Trophoblast cell (in vitro differentiated cells and primary cell): ENCODE data around the gene PCDHB6. TPM values are rescaled to one million over a fixed set of nuclear protein-coding genes. Genes with fewer than 3 reads are reported as not detected.
"Not testable (repeated sequence)": the region's sequence is repeated elsewhere in the genome, so short reads cannot be mapped to it uniquely, and the experiment has no call there.

Experiments
- DNase-seq, 2 donors: peaks; one replicate each; pipeline ENCODE4 v3.0.0-alpha.2; 2016
- H2AFZ ChIP-seq: 2 replicates; pipeline ENCODE4 v1.6.1; 2013; ENCODE audit warnings: low read length, moderate library complexity, mild to moderate bottlenecking; ENCODE audit not compliant: insufficient read depth, poor library complexity
- H2AK5ac ChIP-seq: 2 replicates; pipeline ENCODE4 v1.6.1; 2013; ENCODE audit warnings: mild to moderate bottlenecking, low read length
- H2BK120ac ChIP-seq: 2 replicates; pipeline ENCODE4 v1.6.1; 2013; ENCODE audit warnings: low read length, mild to moderate bottlenecking, moderate library complexity; ENCODE audit not compliant: insufficient read depth, poor library complexity
- H2BK12ac ChIP-seq: 2 replicates; pipeline ENCODE4 v1.6.1; 2013; ENCODE audit warnings: mild to moderate bottlenecking, low read length, moderate library complexity
- H2BK5ac ChIP-seq: 2 replicates; pipeline ENCODE4 v1.6.1; 2013; ENCODE audit warnings: low read length, low read depth, moderate library complexity, mild to moderate bottlenecking; ENCODE audit not compliant: poor library complexity
- H3K14ac ChIP-seq: 2 replicates; pipeline ENCODE4 v1.6.1; 2013; ENCODE audit warnings: mild to moderate bottlenecking, low read length
- H3K18ac ChIP-seq: 2 replicates; pipeline ENCODE4 v1.6.1; 2013; ENCODE audit warnings: mild to moderate bottlenecking, low read length
- H3K23ac ChIP-seq: 2 replicates; pipeline ENCODE4 v1.6.1; 2013; ENCODE audit warnings: low read length
- H3K27ac ChIP-seq: 2 replicates; pipeline ENCODE4 v1.5.1; 2013; ENCODE audit warnings: low read depth, mild to moderate bottlenecking, inconsistent platforms, low read length, moderate library complexity
- H3K27me3 ChIP-seq: 2 replicates; pipeline ENCODE4 v1.6.1; 2013; ENCODE audit warnings: inconsistent platforms, mild to moderate bottlenecking, low read length, moderate library complexity; ENCODE audit not compliant: insufficient read depth
- H3K36me3 ChIP-seq, 2 experiments: 1 replicate in 1 of 2; 2 replicates in 1 of 2; pipeline ENCODE4 v1.6.1; 2013; ENCODE audit warnings: low read length in 2 of 2, mild to moderate bottlenecking in 2 of 2, moderate library complexity in 1 of 2; ENCODE audit not compliant: insufficient read depth in 2 of 2, control insufficient read depth in 1 of 2
- H3K4ac ChIP-seq: 2 replicates; pipeline ENCODE4 v1.6.1; 2013; ENCODE audit warnings: low read depth, mild to moderate bottlenecking, low read length, moderate library complexity
- H3K4me1 ChIP-seq, 2 experiments: 1 replicate in 1 of 2; 2 replicates in 1 of 2; pipeline ENCODE4 v1.6.1; 2013; ENCODE audit warnings: low read length in 2 of 2, mild to moderate bottlenecking in 2 of 2, moderate library complexity in 1 of 2; ENCODE audit not compliant: insufficient read depth in 2 of 2, control insufficient read depth in 1 of 2
- H3K4me2 ChIP-seq: 2 replicates; pipeline ENCODE4 v1.6.1; 2013; ENCODE audit warnings: inconsistent platforms, mild to moderate bottlenecking, low read length, moderate library complexity
- H3K4me3 ChIP-seq: 2 replicates; pipeline ENCODE4 v1.5.1; 2013; ENCODE audit warnings: mild to moderate bottlenecking, low read depth, low read length, inconsistent platforms
- H3K79me1 ChIP-seq: one replicate; pipeline ENCODE4 v1.6.1; 2013; ENCODE audit warnings: low read length
- H3K79me2 ChIP-seq: 2 replicates; pipeline ENCODE4 v1.6.1; 2013; ENCODE audit warnings: low read length, mild to moderate bottlenecking; ENCODE audit not compliant: control insufficient read depth, insufficient read depth, poor library complexity
- H3K9ac ChIP-seq: 2 replicates; pipeline ENCODE4 v1.6.1; 2013; ENCODE audit warnings: mild to moderate bottlenecking, low read length
- H3K9me3 ChIP-seq: 2 replicates; pipeline ENCODE4 v1.6.1; 2013; ENCODE audit warnings: low read depth, mild to moderate bottlenecking, control low read depth, inconsistent platforms, low read length; ENCODE audit not compliant: insufficient read depth
- H4K12ac ChIP-seq: 2 replicates; pipeline ENCODE4 v1.6.1; 2013; ENCODE audit warnings: low read depth, mild to moderate bottlenecking, low read length, moderate library complexity
- H4K8ac ChIP-seq: 2 replicates; pipeline ENCODE4 v1.6.1; 2013; ENCODE audit warnings: low read depth, mild to moderate bottlenecking, low read length, moderate library complexity
- H4K91ac ChIP-seq: one replicate; pipeline ENCODE4 v1.6.1; 2013; ENCODE audit warnings: low read depth, mild to moderate bottlenecking, low read length, moderate library complexity
- WGBS: extraction: QIAGEN DNeasy Blood & Tissue Kit; methylation state at CpG from one replicate; pipeline ENCODE4 v1.1.7; 2013; ENCODE audit warnings: missing lambda C conversion rate; ENCODE audit not compliant: insufficient read length, insufficient coverage; ENCODE audit errors: extremely low coverage; 5-methylcytosine and 5-hydroxymethylcytosine counted together
- polyA plus RNA-seq: library from polyadenylated mRNA; stranded (reverse); fragments of 200-250 nt; gene quantifications from 2 replicates; pipeline ENCODE4 v1.2.3, GENCODE V29; 2013

PCDHB6 gene
- polyA plus RNA-seq: 0.15 and 0.16 TPM in 2 replicates

- H3K9ac ChIP-seq: no peak within 1 kb of the TSS
- H2BK5ac ChIP-seq: no peak within 1 kb of the TSS
- no peak within 1 kb of the TSS for H4K12ac ChIP-seq
- H2BK120ac ChIP-seq: no peak within 1 kb of the TSS
- no CpG with 5 or more reads among the region's 18 CpGs for WGBS
- H4K8ac ChIP-seq: no peak within 1 kb of the TSS
- H3K36me3 ChIP-seq: no peaks in the 10 kb centered on the region
- no peak within 1 kb of the TSS for H2AFZ ChIP-seq
- H3K79me2 ChIP-seq: no peaks in the 10 kb centered on the region
- no peak within 1 kb of the TSS for H4K91ac ChIP-seq
- H2BK12ac ChIP-seq: no peak within 1 kb of the TSS
- peaks cover 2% of the 10 kb centered on the region for H3K9me3 ChIP-seq
- H3K79me1 ChIP-seq: no peaks in the 10 kb centered on the region
- no peak within 1 kb of the TSS for H3K4me2 ChIP-seq
- H3K4me3 ChIP-seq: no peak within 1 kb of the TSS
- no peaks in the 10 kb centered on the region for H3K4me1 ChIP-seq
- no peak for DNase-seq
- H3K23ac ChIP-seq: no peak within 1 kb of the TSS
- no peak within 1 kb of the TSS for H3K27ac ChIP-seq
- no peak within 1 kb of the TSS for H2AK5ac ChIP-seq
- no peak within 1 kb of the TSS for H3K14ac ChIP-seq
- H3K27me3 ChIP-seq: no peaks in the 10 kb centered on the region
- H3K18ac ChIP-seq: no peak within 1 kb of the TSS
- H3K4ac ChIP-seq: no peak within 1 kb of the TSS
These were observed at the start of gene PCDHB6 for GRCh38 chr5:141149812-141150211. TSS of gene PCDHB6 (plus strand) at chr5:141150057. CDS start at chr5:141150258, 201 bp downstream.

DNA sequence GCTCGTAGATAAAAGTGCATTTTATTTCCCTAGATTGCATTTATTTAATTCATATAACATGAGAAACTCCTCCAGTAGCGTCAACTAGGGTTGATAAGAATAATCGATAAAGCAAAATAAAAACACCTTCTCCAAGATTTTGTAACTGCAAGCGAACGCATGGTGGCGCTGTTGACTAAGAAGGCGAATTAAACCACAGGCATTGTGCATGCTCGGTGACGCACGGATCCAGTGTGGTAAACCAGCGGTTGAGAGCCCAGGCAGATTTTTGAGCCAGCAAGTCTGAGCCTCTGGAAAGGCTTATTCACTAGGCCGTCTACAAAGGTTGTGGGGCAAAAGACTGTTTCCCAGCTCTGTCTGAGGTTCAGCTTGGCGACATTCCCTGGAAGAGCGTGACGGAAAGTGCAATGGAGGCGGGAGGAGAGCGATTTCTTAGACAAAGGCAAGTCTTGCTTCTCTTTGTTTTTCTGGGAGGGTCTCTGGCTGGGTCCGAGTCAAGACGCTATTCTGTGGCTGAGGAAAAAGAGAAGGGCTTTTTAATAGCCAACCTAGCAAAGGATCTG is 49.5 kb upstream of the PCDHB6 start, which contains the start of gene PCDHB3:
Gene PCDHB3, plus strand, starts transcription at position 231 of the 563 bp plus-strand sequence. Its CDS starts 177 bp downstream, at position 408.
- no peak within 1 kb of the TSS for H2BK5ac ChIP-seq
- no peak within 1 kb of the TSS for H4K91ac ChIP-seq
- H3K23ac ChIP-seq: no peak within 1 kb of the TSS
- WGBS: no CpG with 5 or more reads among the region's 19 CpGs
- H2AFZ ChIP-seq: no peak within 1 kb of the TSS
- H3K79me2 ChIP-seq: no peaks in the 10 kb centered on the region
- H3K27me3 ChIP-seq: no peaks in the 10 kb centered on the region
- H2BK120ac ChIP-seq: no peak within 1 kb of the TSS
- H4K12ac ChIP-seq: no peak within 1 kb of the TSS
- no peak within 1 kb of the TSS for H3K4ac ChIP-seq
- peaks cover 7% of the 10 kb centered on the region for H3K9me3 ChIP-seq
- H3K79me1 ChIP-seq: no peaks in the 10 kb centered on the region
- H2AK5ac ChIP-seq: no peak within 1 kb of the TSS
- no peak within 1 kb of the TSS for H2BK12ac ChIP-seq
- no peak within 1 kb of the TSS for H3K4me2 ChIP-seq
- no peak within 1 kb of the TSS for H3K27ac ChIP-seq
- H3K14ac ChIP-seq: no peak within 1 kb of the TSS
- H3K18ac ChIP-seq: no peak within 1 kb of the TSS
- H4K8ac ChIP-seq: no peak within 1 kb of the TSS
- H3K4me3 ChIP-seq: no peak within 1 kb of the TSS
- DNase-seq: no peak
- peaks cover 12% of the 10 kb centered on the region in 2 experiments for H3K36me3 ChIP-seq
- H3K9ac ChIP-seq: no peak within 1 kb of the TSS
- peaks cover 0 to 2% of the 10 kb centered on the region in 2 experiments for H3K4me1 ChIP-seq

DNA sequence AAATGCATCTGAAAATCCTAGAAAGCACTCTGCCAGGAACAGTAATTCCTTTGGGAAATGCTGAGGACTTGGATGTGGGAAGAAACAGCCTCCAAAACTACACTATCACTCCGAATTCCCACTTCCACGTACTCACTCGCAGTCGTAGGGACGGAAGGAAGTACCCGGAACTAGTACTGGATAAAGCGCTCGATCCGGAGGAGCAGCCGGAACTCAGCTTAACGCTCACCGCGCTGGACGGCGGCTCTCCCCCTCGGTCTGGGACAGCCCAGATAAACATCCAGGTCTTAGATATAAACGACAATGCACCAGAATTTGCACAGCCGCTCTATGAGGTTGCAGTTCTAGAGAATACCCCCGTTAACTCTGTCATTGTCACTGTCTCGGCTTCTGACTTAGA is 48.8 kb upstream of the PCDHB6 start:
- no peak overlapping the region for H2BK12ac ChIP-seq
- H2BK5ac ChIP-seq: no peak overlapping the region
- H3K14ac ChIP-seq: no peak overlapping the region
- no CpG with 5 or more reads among the region's 20 CpGs for WGBS
- peaks cover 7% of the 10 kb centered on the region for H3K9me3 ChIP-seq
- H3K4me3 ChIP-seq: no peak overlapping the region
- no peaks in the 10 kb centered on the region for H3K79me1 ChIP-seq
- no peak overlapping the region for H3K23ac ChIP-seq
- H2AFZ ChIP-seq: no peak overlapping the region
- H3K9ac ChIP-seq: no peak overlapping the region
- H3K4ac ChIP-seq: no peak overlapping the region
- no peak for DNase-seq
- no peak overlapping the region for H2BK120ac ChIP-seq
- no peaks in the 10 kb centered on the region for H3K27me3 ChIP-seq
- H3K4me1 ChIP-seq: no peaks in the 10 kb centered on the region
- no peaks in the 10 kb centered on the region for H3K79me2 ChIP-seq
- H4K12ac ChIP-seq: no peak overlapping the region
- no peak overlapping the region for H3K18ac ChIP-seq
- H3K36me3 ChIP-seq: peaks cover 10 to 12% of the 10 kb centered on the region in 2 experiments
- H2AK5ac ChIP-seq: no peak overlapping the region
- no peak overlapping the region for H4K91ac ChIP-seq
- H3K4me2 ChIP-seq: no peak overlapping the region
- no peak overlapping the region for H3K27ac ChIP-seq
- H4K8ac ChIP-seq: no peak overlapping the region

- H3K79me1 ChIP-seq, H3K4me3 ChIP-seq, H2AK5ac ChIP-seq, H3K27ac ChIP-seq, H3K23ac ChIP-seq, H3K9ac ChIP-seq, H2AFZ ChIP-seq, H2BK12ac ChIP-seq, H4K12ac ChIP-seq, H3K14ac ChIP-seq, DNase-seq, H3K36me3 ChIP-seq, H2BK5ac ChIP-seq, H4K8ac ChIP-seq, H3K79me2 ChIP-seq, H3K4me1 ChIP-seq, H3K27me3 ChIP-seq, H4K91ac ChIP-seq, H3K4me2 ChIP-seq, H2BK120ac ChIP-seq, H3K18ac ChIP-seq, H3K4ac ChIP-seq, H3K9me3 ChIP-seq: not testable (repeated sequence)
- no CpG with 5 or more reads among the region's 39 CpGs for WGBS
These were observed 47.8 kb upstream of the PCDHB6 start for GRCh38 chr5:141102070-141102469.
